SK-N-MC (cell line): Measurements from ENCODE around the gene MTNR1B.

Experiments used
- EZH2 ChIP-seq: fragments of 200-600 bp; sonication (generic); IDR thresholded peaks from one replicate; pipeline ENCODE4 v1.6.1; 2017; ENCODE audit warnings: antibody characterized with exemption
- POLR2AphosphoS5 ChIP-seq: IDR thresholded peaks from 2 replicates; pipeline ENCODE4 v1.6.1; 2012; ENCODE audit warnings: mild to moderate bottlenecking, low read depth, low read length, borderline replicate concordance

GRCh38 chr11:92969293-92969633, 188 bp upstream of the MTNR1B start:
- no peak for TF ChIP-seq EZH2
- TF ChIP-seq POLR2AphosphoS5: no peak
